HFFc6 (cell line): Measurements from ENCODE around the gene SPTSSA. TPM values are rescaled to one million over a fixed set of nuclear protein-coding genes. Genes with fewer than 3 reads are reported as not detected.
"Not testable (repeated sequence)": the region's sequence is repeated elsewhere in the genome, so short reads cannot be mapped to it uniquely, and the experiment has no call there.

Experiments used
- DNase-seq: peaks from one replicate; pipeline ENCODE4 v3.0.0-alpha.2; 2018
- H3K27ac Mint-ChIP-seq: 2 replicates; pipeline ENCODE4 v1.8.0; 2020; ENCODE audit warnings: mild to moderate bottlenecking, mixed read lengths
- H3K27me3 Mint-ChIP-seq: 2 replicates; pipeline ENCODE4 v1.8.0; 2021; ENCODE audit warnings: mild to moderate bottlenecking, moderate library complexity, mixed read lengths; ENCODE audit not compliant: insufficient read depth
- H3K36me3 Mint-ChIP-seq: 2 replicates; pipeline ENCODE4 v1.8.0; 2021; ENCODE audit warnings: low read depth, mixed read lengths
- H3K4me1 Mint-ChIP-seq: 2 replicates; pipeline ENCODE4 v1.8.0; 2020; ENCODE audit warnings: low read depth, mixed read lengths
- H3K4me3 Mint-ChIP-seq: 2 replicates; pipeline ENCODE4 v1.8.0; 2020; ENCODE audit warnings: mild to moderate bottlenecking, moderate library complexity, mixed read lengths
- H3K9me3 Mint-ChIP-seq: 2 replicates; pipeline ENCODE4 v1.8.0; 2020; ENCODE audit warnings: mild to moderate bottlenecking, mixed read lengths
- total RNA-seq, 6 experiments: library from RNA; stranded (reverse); fragmentation: NEBNext Ultra II Directional; extraction: Animal tissue kit (Norgen Biotek cat#: 25700); gene quantifications; 2 replicates in 1 of 6; 3 replicates in 5 of 6; pipeline ENCODE4 v1.2.3, GENCODE V29; 2021
- TF ChIP-seq, protein P1 (sequence below): fragments of 200-600 bp; sonication (generic); IDR thresholded peaks from 2 replicates; pipeline ENCODE4 v1.5.0; 2021; ENCODE audit warnings: antibody characterized with exemption, mild to moderate bottlenecking

The SPTSSA gene
- total RNA-seq, 6 experiments from 2014 or later, result 13.4 to 16.5 (median 15.4) TPM

DNA sequence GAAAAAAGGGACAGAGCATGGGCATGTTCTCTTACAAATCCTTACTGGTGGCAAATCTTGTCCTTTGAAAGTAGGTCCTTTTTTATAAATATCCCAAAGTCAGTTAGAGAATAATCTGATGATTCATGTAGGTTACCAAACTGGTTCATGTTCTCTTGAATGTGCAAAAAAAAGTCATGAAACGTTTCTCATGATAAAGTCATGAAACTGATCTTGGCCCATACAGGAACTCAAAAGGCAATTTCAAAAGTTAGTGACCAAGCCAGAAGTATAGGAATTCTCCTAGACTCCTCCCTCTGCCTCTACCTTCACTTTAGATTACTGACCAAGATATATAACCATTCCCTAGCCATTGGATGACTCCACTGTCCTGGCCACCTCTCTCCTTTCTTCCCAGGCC, 27.3 kb upstream of the SPTSSA start:
- Mint-ChIP-seq H3K9me3 (no peaks in the 10 kb centered on the region), H3K27me3 (no peaks in the 10 kb centered on the region; the same call in 1 of the 2 replicates), H3K4me3 (no peak overlapping the region), H3K4me1 (peaks cover 20% of the 10 kb centered on the region), H3K36me3 (no peaks in the 10 kb centered on the region), H3K27ac (no peak overlapping the region)
- no peak for DNase-seq
- TF ChIP-seq, protein P1, sequence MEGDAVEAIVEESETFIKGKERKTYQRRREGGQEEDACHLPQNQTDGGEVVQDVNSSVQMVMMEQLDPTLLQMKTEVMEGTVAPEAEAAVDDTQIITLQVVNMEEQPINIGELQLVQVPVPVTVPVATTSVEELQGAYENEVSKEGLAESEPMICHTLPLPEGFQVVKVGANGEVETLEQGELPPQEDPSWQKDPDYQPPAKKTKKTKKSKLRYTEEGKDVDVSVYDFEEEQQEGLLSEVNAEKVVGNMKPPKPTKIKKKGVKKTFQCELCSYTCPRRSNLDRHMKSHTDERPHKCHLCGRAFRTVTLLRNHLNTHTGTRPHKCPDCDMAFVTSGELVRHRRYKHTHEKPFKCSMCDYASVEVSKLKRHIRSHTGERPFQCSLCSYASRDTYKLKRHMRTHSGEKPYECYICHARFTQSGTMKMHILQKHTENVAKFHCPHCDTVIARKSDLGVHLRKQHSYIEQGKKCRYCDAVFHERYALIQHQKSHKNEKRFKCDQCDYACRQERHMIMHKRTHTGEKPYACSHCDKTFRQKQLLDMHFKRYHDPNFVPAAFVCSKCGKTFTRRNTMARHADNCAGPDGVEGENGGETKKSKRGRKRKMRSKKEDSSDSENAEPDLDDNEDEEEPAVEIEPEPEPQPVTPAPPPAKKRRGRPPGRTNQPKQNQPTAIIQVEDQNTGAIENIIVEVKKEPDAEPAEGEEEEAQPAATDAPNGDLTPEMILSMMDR, result no peak

- Mint-ChIP-seq H3K4me3 (no peak overlapping the region), H3K27ac (no peak overlapping the region), H3K27me3 (peaks cover under 1% of the 10 kb centered on the region; the same call in 1 of the 2 replicates), H3K9me3 (no peaks in the 10 kb centered on the region), H3K36me3 (no peaks in the 10 kb centered on the region), H3K4me1 (peaks cover 20% of the 10 kb centered on the region)
- no peak for DNase-seq
- TF ChIP-seq, protein P1, result no peak
Observed at GRCh38 chr14:34488528-34488927, 26.5 kb upstream of the SPTSSA start.

- Mint-ChIP-seq H3K27me3 (peaks cover 3% of the 10 kb centered on the region), H3K27ac (no peak overlapping the region), H3K4me3 (no peak overlapping the region), H3K9me3 (no peaks in the 10 kb centered on the region), H3K36me3 (no peaks in the 10 kb centered on the region), H3K4me1 (peaks cover 8% of the 10 kb centered on the region)
- TF ChIP-seq, protein P1, result no peak
- no peak for DNase-seq
Observed at GRCh38 chr14:34484726-34485125, 22.7 kb upstream of the SPTSSA start.

DNA sequence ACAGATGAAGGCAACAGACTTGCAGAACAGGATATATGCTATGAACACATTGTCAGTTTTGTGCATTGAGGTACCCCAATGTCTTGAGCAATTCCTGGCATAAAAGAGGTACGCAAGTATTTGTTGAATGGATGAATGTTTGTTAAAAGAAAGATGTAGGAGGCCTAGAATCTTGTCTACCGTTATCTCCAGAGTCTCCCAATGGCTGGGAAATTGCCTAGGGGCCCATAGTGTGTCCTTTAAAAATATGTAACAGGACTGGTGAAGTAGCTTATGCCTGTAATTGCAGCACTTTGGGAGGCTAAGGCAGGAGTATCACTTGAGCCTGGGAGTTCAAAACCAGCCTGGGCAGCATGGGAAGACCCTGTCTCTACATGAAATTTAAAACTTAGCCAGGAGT, 20.4 kb upstream of the SPTSSA start:
- no peak overlapping the region for H3K27ac Mint-ChIP-seq
- H3K4me3 Mint-ChIP-seq, result no peak overlapping the region
- TF ChIP-seq, protein P1, result no peak
- H3K36me3 Mint-ChIP-seq, result no peaks in the 10 kb centered on the region
- no peak for DNase-seq
- peaks cover 3% of the 10 kb centered on the region; the same call in 1 of the 2 replicates for H3K27me3 Mint-ChIP-seq
- no peaks in the 10 kb centered on the region for H3K9me3 Mint-ChIP-seq
- H3K4me1 Mint-ChIP-seq, result no peaks in the 10 kb centered on the region

DNA sequence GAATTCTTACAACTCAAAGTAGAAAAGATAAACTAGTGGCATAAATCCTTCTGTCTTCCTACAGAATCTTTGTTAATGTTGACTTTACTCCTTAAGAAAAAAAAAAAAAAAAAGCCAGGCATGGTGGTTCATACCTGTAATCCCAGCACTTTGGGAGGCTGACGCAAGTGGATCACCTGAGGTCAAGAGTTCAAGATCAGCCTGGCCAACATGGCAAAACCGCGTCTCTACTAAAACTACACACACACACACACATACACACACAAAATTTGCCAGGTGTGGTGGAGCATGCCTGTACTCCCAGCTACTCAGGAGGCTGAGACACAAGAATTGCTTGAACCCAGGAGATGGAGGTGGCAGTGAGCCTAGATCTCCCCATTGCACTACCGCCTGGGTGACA, 17.7 kb upstream of the SPTSSA start:
- Mint-ChIP-seq H3K36me3 (no peaks in the 10 kb centered on the region), H3K4me1 (no peaks in the 10 kb centered on the region), H3K27ac (no peak overlapping the region), H3K4me3 (no peak overlapping the region), H3K9me3 (no peaks in the 10 kb centered on the region), H3K27me3 (peaks cover 3% of the 10 kb centered on the region; the same call in 1 of the 2 replicates)
- no peak for DNase-seq
- TF ChIP-seq, protein P1, result no peak

- no peaks in the 10 kb centered on the region for H3K4me1 Mint-ChIP-seq
- no peak overlapping the region for H3K27ac Mint-ChIP-seq
- peaks cover 3% of the 10 kb centered on the region; the same call in 1 of the 2 replicates for H3K27me3 Mint-ChIP-seq
- H3K4me3 Mint-ChIP-seq, result no peak overlapping the region
- TF ChIP-seq, protein P1, result no peak
- H3K36me3 Mint-ChIP-seq, result no peaks in the 10 kb centered on the region
- no peaks in the 10 kb centered on the region for H3K9me3 Mint-ChIP-seq
- DNase-seq, result no peak
Observed at GRCh38 chr14:34478261-34478660, 16.2 kb upstream of the SPTSSA start.

DNA sequence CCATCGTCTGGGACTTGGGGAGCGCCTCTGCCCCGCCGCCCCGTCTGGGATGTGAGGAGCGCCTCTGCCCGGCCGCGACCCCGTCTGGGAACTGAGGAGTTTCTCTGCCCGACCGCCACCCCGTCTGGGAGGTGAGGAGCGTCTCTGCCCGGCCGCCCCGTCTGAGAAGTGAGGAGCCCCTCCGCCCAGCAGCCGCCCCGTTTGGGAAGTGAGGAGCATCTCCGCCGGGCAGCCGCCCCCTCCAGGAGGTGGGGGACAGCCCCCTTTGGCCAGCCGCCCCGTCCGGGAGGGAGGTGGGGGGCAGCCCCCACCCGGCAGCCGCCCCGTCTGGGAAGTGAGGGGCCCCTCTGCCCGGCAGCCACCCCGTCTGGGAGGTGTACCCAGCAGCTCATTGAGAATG, 14.0 kb upstream of the SPTSSA start:
- H3K36me3 Mint-ChIP-seq, H3K4me1 Mint-ChIP-seq, H3K27me3 Mint-ChIP-seq, H3K27ac Mint-ChIP-seq, H3K9me3 Mint-ChIP-seq, H3K4me3 Mint-ChIP-seq, DNase-seq: not testable (repeated sequence)
